ENCODE measurements around the gene TICAM2. TPM values are rescaled to one million over a fixed set of nuclear protein-coding genes. Genes with fewer than 3 reads are reported as not detected.

TICAM2 gene
- total RNA-seq, 2 experiments from 2014 or later, result 0.72 to 0.91 TPM

DNA sequence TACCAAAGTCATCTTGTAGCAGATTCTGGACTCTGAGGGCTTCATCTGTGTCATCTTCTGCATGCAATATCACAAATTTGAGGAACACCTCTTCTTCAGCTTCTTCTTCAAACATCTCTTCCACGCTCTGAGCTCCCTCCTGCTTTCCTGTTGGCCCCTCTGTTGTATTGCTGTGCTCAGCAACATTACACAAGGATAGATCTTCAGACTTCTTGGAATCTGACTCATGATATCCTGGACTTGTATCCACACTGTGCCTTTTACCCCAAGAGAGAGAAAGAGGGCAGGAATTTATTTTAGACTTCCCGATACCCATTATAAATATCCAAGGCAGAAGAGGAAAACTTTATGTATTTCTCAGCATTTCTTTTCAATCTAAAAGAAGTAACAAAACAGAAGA, 21.3 kb downstream of the TICAM2 start:
- CTCF ChIA-PET, result interaction anchor here (0.5 to 0.8 kb wide), 2 partner anchors 262 to 271 kb away, joined by 3 to 4 read pairs; no protein-coding TSS in a partner anchor
- no peaks in the 10 kb centered on the region for H3K4me1 Mint-ChIP-seq (ENCODE audit: low read depth)
- no peaks in the 10 kb centered on the region for H3K36me3 Mint-ChIP-seq (ENCODE audit: low read depth)
- H3K27me3 Mint-ChIP-seq (ENCODE audit: low read depth), result no peaks in the 10 kb centered on the region
- no peaks in the 10 kb centered on the region for H3K9me3 Mint-ChIP-seq
- intact Hi-C loops (cut with micrococcal nuclease), result loop anchor here (10.0 kb wide), 1 partner anchor 1966 kb away; no protein-coding TSS in a partner anchor
- no peak overlapping the region for H3K27ac Mint-ChIP-seq
- H3K4me3 Mint-ChIP-seq, result no peak overlapping the region
- no peak for DNase-seq

GRCh38 chr5:115579747-115580173, 22.5 kb downstream of the TICAM2 start:
- H3K4me1 Mint-ChIP-seq (ENCODE audit: low read depth), result no peaks in the 10 kb centered on the region
- no peak for DNase-seq
- no peak overlapping the region for H3K4me3 Mint-ChIP-seq
- intact Hi-C loops (cut with micrococcal nuclease), result loop anchor here (10.0 kb wide), 1 partner anchor 1965 kb away; no protein-coding TSS in a partner anchor
- no peaks in the 10 kb centered on the region for H3K36me3 Mint-ChIP-seq (ENCODE audit: low read depth)
- H3K9me3 Mint-ChIP-seq, result no peaks in the 10 kb centered on the region
- H3K27me3 Mint-ChIP-seq (ENCODE audit: low read depth), result no peaks in the 10 kb centered on the region
- no peak overlapping the region for H3K27ac Mint-ChIP-seq
- CTCF ChIA-PET, result no interaction called here

DNA sequence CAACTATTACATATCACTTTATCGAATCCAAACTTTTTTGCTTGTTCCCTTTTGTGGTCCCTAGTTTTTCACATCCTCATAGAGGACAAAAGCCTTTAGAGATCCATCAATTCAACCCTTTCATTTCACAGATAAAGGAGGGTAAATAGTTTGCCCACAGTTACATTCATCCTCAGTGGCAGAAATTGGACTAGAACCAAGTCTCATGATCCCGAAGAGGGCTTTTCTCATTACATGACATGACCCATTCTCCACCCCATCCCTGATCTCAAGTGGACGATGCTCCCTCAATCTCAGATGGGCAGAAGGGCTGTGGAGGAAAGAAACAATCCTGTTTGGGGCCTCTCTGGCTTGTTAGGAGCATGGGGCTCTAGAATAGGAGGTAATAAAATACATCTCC, 23.1 kb downstream of the TICAM2 start:
- intact Hi-C loops (cut with micrococcal nuclease), result no loop called here
- Mint-ChIP-seq H3K36me3 (ENCODE audit: low read depth) (no peaks in the 10 kb centered on the region), H3K27me3 (ENCODE audit: low read depth) (no peaks in the 10 kb centered on the region), H3K9me3 (no peaks in the 10 kb centered on the region), H3K4me1 (ENCODE audit: low read depth) (peaks cover 3% of the 10 kb centered on the region), H3K4me3 (no peak overlapping the region), H3K27ac (no peak overlapping the region)
- no peak for DNase-seq
- CTCF ChIA-PET, result no interaction called here

- CTCF ChIA-PET, result interaction anchor here (6.5 kb wide), 1 partner anchor 269 kb away, joined by 118 read pairs; no protein-coding TSS in a partner anchor
- Mint-ChIP-seq H3K9me3 (no peaks in the 10 kb centered on the region), H3K36me3 (ENCODE audit: low read depth) (no peaks in the 10 kb centered on the region), H3K4me3 (no peak overlapping the region), H3K27me3 (ENCODE audit: low read depth) (peaks cover 2% of the 10 kb centered on the region), H3K4me1 (ENCODE audit: low read depth) (peaks cover 3% of the 10 kb centered on the region), H3K27ac (no peak overlapping the region)
- no peak for DNase-seq
- intact Hi-C loops (cut with micrococcal nuclease), result no loop called here
Measured at GRCh38 chr5:115578657-115579056, 23.6 kb downstream of the TICAM2 start.

- no peak overlapping the region for H3K4me3 Mint-ChIP-seq
- no peaks in the 10 kb centered on the region for H3K9me3 Mint-ChIP-seq
- no peaks in the 10 kb centered on the region for H3K36me3 Mint-ChIP-seq (ENCODE audit: low read depth)
- H3K27ac Mint-ChIP-seq, result no peak overlapping the region
- intact Hi-C loops (cut with micrococcal nuclease), result no loop called here
- no peak for DNase-seq
- CTCF ChIA-PET, result interaction anchor here (1.2 to 6.5 kb wide), 4 partner anchors 11 to 268 kb away, joined by 3 to 118 read pairs (median 4); no protein-coding TSS in a partner anchor
- H3K4me1 Mint-ChIP-seq (ENCODE audit: low read depth), result peaks cover 3% of the 10 kb centered on the region
- H3K27me3 Mint-ChIP-seq (ENCODE audit: low read depth), result peaks cover 3% of the 10 kb centered on the region
Measured at GRCh38 chr5:115577741-115578140, 24.5 kb downstream of the TICAM2 start.

- Mint-ChIP-seq H3K9me3 (no peaks in the 10 kb centered on the region), H3K27ac (no peak overlapping the region), H3K27me3 (ENCODE audit: low read depth) (peaks cover 3% of the 10 kb centered on the region)
Measured at GRCh38 chr5:115577329-115577728, 24.9 kb downstream of the TICAM2 start.

GRCh38 chr5:115575167-115576070, 26.9 kb downstream of the TICAM2 start:
- CTCF ChIA-PET, result interaction anchor here (0.7 to 6.5 kb wide), 19 partner anchors 9 to 271 kb away, joined by 3 to 118 read pairs (median 4); no protein-coding TSS in a partner anchor
- intact Hi-C loops (cut with micrococcal nuclease), result loop anchor here (2.0 kb wide), 1 partner anchor 477 kb away; no protein-coding TSS in a partner anchor

More at GRCh38 chr5:115577329-115577728, 24.9 kb downstream of the TICAM2 start:
- no peak for DNase-seq
- H3K36me3 Mint-ChIP-seq (ENCODE audit: low read depth), result no peaks in the 10 kb centered on the region
- peaks cover 3% of the 10 kb centered on the region for H3K4me1 Mint-ChIP-seq (ENCODE audit: low read depth)
- CTCF ChIA-PET, result interaction anchor here (1.2 to 6.5 kb wide), 5 partner anchors 9 to 268 kb away, joined by 3 to 118 read pairs (median 4); no protein-coding TSS in a partner anchor
- no peak overlapping the region for H3K4me3 Mint-ChIP-seq
- intact Hi-C loops (cut with micrococcal nuclease), result no loop called here

DNA sequence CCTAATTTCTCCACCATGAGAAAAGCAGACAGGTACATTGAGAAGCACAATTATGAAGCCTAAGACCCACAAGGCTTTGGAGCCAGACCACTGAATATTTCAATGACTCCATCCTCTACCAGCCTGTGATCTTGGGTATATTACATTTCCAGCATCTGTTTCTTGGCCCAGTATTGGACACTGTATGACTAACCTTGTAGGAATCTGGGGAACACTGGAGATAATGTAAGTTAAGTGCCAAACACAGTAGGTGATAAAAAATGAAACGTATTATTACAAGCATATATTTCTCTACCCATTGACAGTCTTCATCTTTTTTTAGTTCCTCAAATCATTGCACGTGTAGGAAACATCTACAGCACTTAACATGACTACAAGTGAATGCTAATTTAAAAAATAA, 29.1 kb downstream of the TICAM2 start:
- no peak overlapping the region for H3K27ac Mint-ChIP-seq

More at GRCh38 chr5:115575167-115576070, 26.9 kb downstream of the TICAM2 start:
- DNase-seq, result no peak
- Mint-ChIP-seq H3K27ac (no peak overlapping the region), H3K4me1 (ENCODE audit: low read depth) (peaks cover 3% of the 10 kb centered on the region), H3K4me3 (no peak overlapping the region), H3K27me3 (ENCODE audit: low read depth) (peaks cover 3% of the 10 kb centered on the region), H3K9me3 (no peaks in the 10 kb centered on the region), H3K36me3 (ENCODE audit: low read depth) (no peaks in the 10 kb centered on the region)

DNA sequence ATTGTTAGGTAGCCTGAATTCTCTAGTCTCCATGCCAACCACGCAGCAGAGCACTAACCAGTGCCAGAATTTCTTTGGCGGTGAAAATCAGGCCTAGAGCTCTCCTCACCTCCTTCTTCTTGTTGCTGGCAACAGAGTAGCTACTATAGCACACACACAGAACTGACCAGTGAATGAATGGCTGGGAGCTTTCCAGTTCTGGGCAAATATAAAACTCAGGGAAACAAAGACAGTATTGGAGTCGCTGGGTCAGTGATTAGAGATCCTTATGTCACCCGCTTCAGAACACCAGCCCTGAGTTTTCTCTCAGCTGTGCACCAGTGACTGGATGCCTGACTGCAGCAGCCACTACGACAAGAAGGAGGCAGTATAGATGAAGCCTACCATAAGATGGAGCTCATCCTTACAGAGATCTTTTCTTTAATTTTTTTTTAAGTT, 30.8 kb downstream of the TICAM2 start:
- Mint-ChIP-seq H3K4me1 (ENCODE audit: low read depth) (peaks cover 3% of the 10 kb centered on the region), H3K4me3 (no peak overlapping the region), H3K36me3 (ENCODE audit: low read depth) (no peaks in the 10 kb centered on the region), H3K9me3 (no peaks in the 10 kb centered on the region), H3K27ac (no peak overlapping the region), H3K27me3 (ENCODE audit: low read depth) (peaks cover 3% of the 10 kb centered on the region)
- no peak for DNase-seq
- CTCF ChIA-PET, result interaction anchor here (0.7 to 2.2 kb wide), 2 partner anchors 51 to 262 kb away, joined by 3 to 12 read pairs; no protein-coding TSS in a partner anchor
- intact Hi-C loops (cut with micrococcal nuclease), result loop anchor here (5.0 kb wide), 1 partner anchor 194 kb away; no protein-coding TSS in a partner anchor

More for the DNA sequence above, 29.1 kb downstream of the TICAM2 start:
- H3K4me1 Mint-ChIP-seq (ENCODE audit: low read depth), result peaks cover 3% of the 10 kb centered on the region
- peaks cover 3% of the 10 kb centered on the region for H3K27me3 Mint-ChIP-seq (ENCODE audit: low read depth)
- no peaks in the 10 kb centered on the region for H3K9me3 Mint-ChIP-seq
- H3K4me3 Mint-ChIP-seq, result no peak overlapping the region
- CTCF ChIA-PET, result interaction anchor here (0.8 to 6.5 kb wide), 4 partner anchors 11 to 311 kb away, joined by 3 to 118 read pairs (median 4); partner anchors contain the start of gene PGGT1B
- intact Hi-C loops (cut with micrococcal nuclease), result loop anchor here (5.0 kb wide), 1 partner anchor 196 kb away; no protein-coding TSS in a partner anchor
- no peaks in the 10 kb centered on the region for H3K36me3 Mint-ChIP-seq (ENCODE audit: low read depth)
- DNase-seq, result no peak

- Mint-ChIP-seq H3K27ac (no peak overlapping the region), H3K27me3 (ENCODE audit: low read depth) (peaks cover 7% of the 10 kb centered on the region), H3K9me3 (no peaks in the 10 kb centered on the region), H3K4me3 (no peak overlapping the region), H3K36me3 (ENCODE audit: low read depth) (no peaks in the 10 kb centered on the region), H3K4me1 (ENCODE audit: low read depth) (no peaks in the 10 kb centered on the region)
- no peak for DNase-seq
- intact Hi-C loops (cut with micrococcal nuclease), result no loop called here
- CTCF ChIA-PET, result no interaction called here
Measured at GRCh38 chr5:115568668-115569067, 33.6 kb downstream of the TICAM2 start.

- Mint-ChIP-seq H3K27me3 (ENCODE audit: low read depth) (peaks cover 21% of the 10 kb centered on the region), H3K27ac (no peak overlapping the region), H3K4me3 (no peak overlapping the region), H3K9me3 (no peaks in the 10 kb centered on the region), H3K4me1 (ENCODE audit: low read depth) (no peaks in the 10 kb centered on the region), H3K36me3 (ENCODE audit: low read depth) (no peaks in the 10 kb centered on the region)
- intact Hi-C loops (cut with micrococcal nuclease), result no loop called here
- CTCF ChIA-PET, result no interaction called here
- DNase-seq, result no peak
Measured at GRCh38 chr5:115565233-115565632, 37.0 kb downstream of the TICAM2 start.

GRCh38 chr5:115561176-115561575, 41.1 kb downstream of the TICAM2 start:
- Mint-ChIP-seq H3K36me3 (ENCODE audit: low read depth) (no peaks in the 10 kb centered on the region), H3K4me3 (no peak overlapping the region), H3K4me1 (ENCODE audit: low read depth) (no peaks in the 10 kb centered on the region), H3K9me3 (no peaks in the 10 kb centered on the region), H3K27ac (no peak overlapping the region), H3K27me3 (ENCODE audit: low read depth) (peaks cover 23% of the 10 kb centered on the region)
- intact Hi-C loops (cut with micrococcal nuclease), result no loop called here
- CTCF ChIA-PET, result interaction anchor here (0.9 kb wide), 1 partner anchor 11 kb away, joined by 3 read pairs; no protein-coding TSS in a partner anchor
- DNase-seq, result no peak

All from activated naive CD4-positive, alpha-beta T cell treated with anti-CD3 and anti-CD28 coated beads for 36 hours (primary cell).